Measurements from ENCODE around the gene MPZL1. TPM values are rescaled to one million over a fixed set of nuclear protein-coding genes. Genes with fewer than 3 reads are reported as not detected.

The MPZL1 gene
- total and polyA plus RNA-seq, 5 donors from 2014 or later: 3.3 to 10.0 (median 8.4) TPM

- ATAC-seq (ENCODE audit: low read depth in 2 of 2) (no peak), DNase-seq (no peak)
- no peaks in the 10 kb centered on the region for H3K27me3 ChIP-seq (ENCODE audit: control insufficient read depth, insufficient read depth, low read length)
- Mint-ChIP-seq H3K27ac (peak overlapping the region in 1 of 3 donors; percentile 92), H3K9me3 (no peaks in the 10 kb centered on the region), H3K4me3 (no peak overlapping the region), H3K36me3 (peaks cover 61% of the 10 kb centered on the region), H3K4me1 (peaks cover 13 to 44% (median 30%) of the 10 kb centered on the region in 4 donors), H3K27me3 (no peaks in the 10 kb centered on the region)
- H3K4me3 ChIP-seq (ENCODE audit: low read depth, low read length): no peak overlapping the region
- no peak overlapping the region for H3K27ac ChIP-seq (ENCODE audit: insufficient read depth, low read length, poor library complexity, severe bottlenecking)
- peaks cover 5% of the 10 kb centered on the region for H3K4me1 ChIP-seq (ENCODE audit: control insufficient read depth, insufficient read depth, low read length, poor library complexity, severe bottlenecking)
- H3K9me3 ChIP-seq (ENCODE audit: control insufficient read depth in 2 of 2, low read length in 2 of 2): no peaks in the 10 kb centered on the region
- H3K36me3 ChIP-seq (ENCODE audit: control insufficient read depth, insufficient read depth, low read length): peaks cover 92% of the 10 kb centered on the region
Measured at GRCh38 chr1:167685844-167686243, 35.9 kb upstream of the MPZL1 start.

- ATAC-seq (ENCODE audit: low read depth in 2 of 2) (peak; percentile 56 to 74), DNase-seq (peak; percentile 65 to 86 (median 76))
- peaks cover 5% of the 10 kb centered on the region for H3K4me1 ChIP-seq (ENCODE audit: control insufficient read depth, insufficient read depth, low read length, poor library complexity, severe bottlenecking)
- Mint-ChIP-seq H3K36me3 (peaks cover 63% of the 10 kb centered on the region), H3K27ac (peak overlapping the region; percentile 18 to 64 (median 33)), H3K9me3 (no peaks in the 10 kb centered on the region), H3K27me3 (no peaks in the 10 kb centered on the region), H3K4me3 (peak overlapping the region in 1 of 4 donors; percentile 43), H3K4me1 (peaks cover 13 to 41% (median 26%) of the 10 kb centered on the region in 4 donors)
- H3K9me3 ChIP-seq (ENCODE audit: control insufficient read depth in 2 of 2, low read length in 2 of 2): no peaks in the 10 kb centered on the region
- H3K27me3 ChIP-seq (ENCODE audit: control insufficient read depth, insufficient read depth, low read length): no peaks in the 10 kb centered on the region
- H3K36me3 ChIP-seq (ENCODE audit: control insufficient read depth, insufficient read depth, low read length): peaks cover 92% of the 10 kb centered on the region
- no peak overlapping the region for H3K4me3 ChIP-seq (ENCODE audit: low read depth, low read length)
- H3K27ac ChIP-seq (ENCODE audit: insufficient read depth, low read length, poor library complexity, severe bottlenecking): peak overlapping the region; percentile 9
Measured at GRCh38 chr1:167687919-167688519, 33.8 kb upstream of the MPZL1 start.

DNA sequence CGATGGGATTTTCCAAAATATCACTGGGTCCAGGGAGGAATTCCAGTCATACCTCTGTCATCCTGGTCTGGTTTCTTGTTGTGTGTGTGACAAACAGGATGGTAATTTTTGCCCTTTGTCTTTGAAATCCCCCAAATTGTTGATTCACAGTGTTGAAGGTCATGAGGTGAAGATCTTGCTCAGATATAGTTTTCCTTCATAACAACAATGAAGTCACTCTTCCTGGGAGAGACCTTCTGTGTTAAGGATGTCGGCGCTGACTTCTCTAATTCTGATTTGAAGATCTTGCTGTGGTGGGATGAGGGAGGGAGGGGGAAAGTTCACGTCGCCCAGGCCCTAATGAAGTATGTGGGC, 32.2 kb upstream of the MPZL1 start:
- Histone ChIP-seq H3K27ac (ENCODE audit: insufficient read depth, low read length, poor library complexity, severe bottlenecking) (no peak overlapping the region), H3K4me1 (ENCODE audit: control insufficient read depth, insufficient read depth, low read length, poor library complexity, severe bottlenecking) (peaks cover 5% of the 10 kb centered on the region), H3K4me3 (ENCODE audit: low read depth, low read length) (no peak overlapping the region), H3K9me3 (ENCODE audit: control insufficient read depth in 2 of 2, low read length in 2 of 2) (no peaks in the 10 kb centered on the region), H3K27me3 (ENCODE audit: control insufficient read depth, insufficient read depth, low read length) (no peaks in the 10 kb centered on the region), H3K36me3 (ENCODE audit: control insufficient read depth, insufficient read depth, low read length) (peaks cover 93% of the 10 kb centered on the region)
- Mint-ChIP-seq H3K4me1 (peaks cover 13 to 34% (median 21%) of the 10 kb centered on the region in 4 donors), H3K9me3 (no peaks in the 10 kb centered on the region), H3K36me3 (peaks cover 72% of the 10 kb centered on the region), H3K4me3 (no peak overlapping the region), H3K27me3 (no peaks in the 10 kb centered on the region), H3K27ac (peak overlapping the region in 2 of 3 donors; percentile 32 to 52)
- ATAC-seq (ENCODE audit: low read depth in 2 of 2): no peak
- no peak for DNase-seq

- Mint-ChIP-seq H3K27me3 (no peaks in the 10 kb centered on the region), H3K4me3 (no peak overlapping the region), H3K4me1 (peaks cover 13 to 37% (median 20%) of the 10 kb centered on the region in 4 donors), H3K9me3 (no peaks in the 10 kb centered on the region), H3K36me3 (peaks cover 72% of the 10 kb centered on the region), H3K27ac (peak overlapping the region in 1 of 3 donors; percentile 52)
- peaks cover 5% of the 10 kb centered on the region for H3K4me1 ChIP-seq (ENCODE audit: control insufficient read depth, insufficient read depth, low read length, poor library complexity, severe bottlenecking)
- H3K27me3 ChIP-seq (ENCODE audit: control insufficient read depth, insufficient read depth, low read length): no peaks in the 10 kb centered on the region
- DNase-seq (no peak), ATAC-seq (ENCODE audit: low read depth in 2 of 2) (no peak)
- H3K9me3 ChIP-seq (ENCODE audit: control insufficient read depth in 2 of 2, low read length in 2 of 2): no peaks in the 10 kb centered on the region
- H3K27ac ChIP-seq (ENCODE audit: insufficient read depth, low read length, poor library complexity, severe bottlenecking): no peak overlapping the region
- peaks cover 94% of the 10 kb centered on the region for H3K36me3 ChIP-seq (ENCODE audit: control insufficient read depth, insufficient read depth, low read length)
- no peak overlapping the region for H3K4me3 ChIP-seq (ENCODE audit: low read depth, low read length)
Measured at GRCh38 chr1:167690053-167690452, 31.7 kb upstream of the MPZL1 start.

- Histone ChIP-seq H3K9me3 (ENCODE audit: control insufficient read depth in 2 of 2, low read length in 2 of 2) (no peaks in the 10 kb centered on the region), H3K27ac (ENCODE audit: insufficient read depth, low read length, poor library complexity, severe bottlenecking) (no peak overlapping the region), H3K4me3 (ENCODE audit: low read depth, low read length) (no peak overlapping the region), H3K27me3 (ENCODE audit: control insufficient read depth, insufficient read depth, low read length) (no peaks in the 10 kb centered on the region), H3K36me3 (ENCODE audit: control insufficient read depth, insufficient read depth, low read length) (peaks cover 98% of the 10 kb centered on the region), H3K4me1 (ENCODE audit: control insufficient read depth, insufficient read depth, low read length, poor library complexity, severe bottlenecking) (no peaks in the 10 kb centered on the region)
- peak overlapping the region; percentile 5 to 46 (median 29) for H3K27ac Mint-ChIP-seq
- DNase-seq (no peak), ATAC-seq (ENCODE audit: low read depth in 2 of 2) (no peak)
- no peaks in the 10 kb centered on the region for H3K27me3 Mint-ChIP-seq
- H3K36me3 Mint-ChIP-seq: peaks cover 70% of the 10 kb centered on the region
- peak overlapping the region in 1 of 4 donors; percentile 22 for H3K4me3 Mint-ChIP-seq
- H3K4me1 Mint-ChIP-seq: peaks cover 0 to 18% (median 6%) of the 10 kb centered on the region in 4 donors
- H3K9me3 Mint-ChIP-seq: no peaks in the 10 kb centered on the region
Measured at GRCh38 chr1:167693425-167694045, 28.2 kb upstream of the MPZL1 start.

- no peaks in the 10 kb centered on the region for H3K27me3 ChIP-seq (ENCODE audit: control insufficient read depth, insufficient read depth, low read length)
- H3K9me3 ChIP-seq (ENCODE audit: control insufficient read depth in 2 of 2, low read length in 2 of 2): no peaks in the 10 kb centered on the region
- H3K36me3 Mint-ChIP-seq: peaks cover 71% of the 10 kb centered on the region
- no peak for DNase-seq
- H3K4me1 Mint-ChIP-seq: peaks cover 0 to 17% (median 5%) of the 10 kb centered on the region in 4 donors
- ATAC-seq (ENCODE audit: low read depth in 2 of 2): no peak
- no peaks in the 10 kb centered on the region for H3K27me3 Mint-ChIP-seq
- H3K27ac ChIP-seq (ENCODE audit: insufficient read depth, low read length, poor library complexity, severe bottlenecking): no peak overlapping the region
- H3K4me3 ChIP-seq (ENCODE audit: low read depth, low read length): no peak overlapping the region
- no peaks in the 10 kb centered on the region for H3K9me3 Mint-ChIP-seq
- peak overlapping the region in 1 of 3 donors; percentile 72 for H3K27ac Mint-ChIP-seq
- H3K36me3 ChIP-seq (ENCODE audit: control insufficient read depth, insufficient read depth, low read length): peaks cover 98% of the 10 kb centered on the region
- peak overlapping the region in 2 of 4 donors; percentile 26 to 54 for H3K4me3 Mint-ChIP-seq
- H3K4me1 ChIP-seq (ENCODE audit: control insufficient read depth, insufficient read depth, low read length, poor library complexity, severe bottlenecking): no peaks in the 10 kb centered on the region
Measured at GRCh38 chr1:167694691-167695090, 27.1 kb upstream of the MPZL1 start.

- no peaks in the 10 kb centered on the region for H3K27me3 Mint-ChIP-seq
- H3K27ac ChIP-seq (ENCODE audit: insufficient read depth, low read length, poor library complexity, severe bottlenecking): no peak overlapping the region
Measured at GRCh38 chr1:167695147-167695546, 26.6 kb upstream of the MPZL1 start.

More at GRCh38 chr1:167695147-167695546, 26.6 kb upstream of the MPZL1 start:
- Mint-ChIP-seq H3K36me3 (peaks cover 71% of the 10 kb centered on the region), H3K9me3 (no peaks in the 10 kb centered on the region), H3K4me3 (peak overlapping the region in 1 of 4 donors; percentile 26), H3K27ac (peak overlapping the region in 1 of 3 donors; percentile 72), H3K4me1 (peaks cover 0 to 15% (median 6%) of the 10 kb centered on the region in 4 donors)
- no peak for ATAC-seq (ENCODE audit: low read depth in 2 of 2)
- H3K9me3 ChIP-seq (ENCODE audit: control insufficient read depth in 2 of 2, low read length in 2 of 2): no peaks in the 10 kb centered on the region
- H3K36me3 ChIP-seq (ENCODE audit: control insufficient read depth, insufficient read depth, low read length): peaks cover 98% of the 10 kb centered on the region
- H3K4me1 ChIP-seq (ENCODE audit: control insufficient read depth, insufficient read depth, low read length, poor library complexity, severe bottlenecking): no peaks in the 10 kb centered on the region
- no peak overlapping the region for H3K4me3 ChIP-seq (ENCODE audit: low read depth, low read length)
- DNase-seq: no peak
- no peaks in the 10 kb centered on the region for H3K27me3 ChIP-seq (ENCODE audit: control insufficient read depth, insufficient read depth, low read length)
